ENCODE measurements around the gene PRKG1.

The PRKG1 gene

GRCh38 chr10:51679841-51680240 lies 605.6 kb downstream of the PRKG1 start:
- Histone ChIP-seq H3K4me3 (ENCODE audit: insufficient read depth, low read length, poor library complexity, severe bottlenecking) (no peak overlapping the region), H2AFZ (ENCODE audit: low read depth, low read length, severe bottlenecking) (no peak overlapping the region), H3K4me2 (ENCODE audit: low read depth, low read length, poor library complexity, severe bottlenecking) (no peak overlapping the region), H3F3A (ENCODE audit: insufficient read depth) (no peaks in the 10 kb centered on the region), H4K20me1 (ENCODE audit: low read depth, low read length) (no peaks in the 10 kb centered on the region), H3K27me3 (ENCODE audit: low read length) (no peaks in the 10 kb centered on the region), H3K36me3 (ENCODE audit: low read length) (no peaks in the 10 kb centered on the region), H3K9me2 (replicated peaks; ENCODE audit: insufficient read depth, low read length) (no peaks in the 10 kb centered on the region), H3K9ac (ENCODE audit: low read length) (no peak overlapping the region), H3K79me2 (ENCODE audit: insufficient read depth, low read length) (no peaks in the 10 kb centered on the region), H3K27ac (ENCODE audit: low read depth, low read length) (no peak overlapping the region), H3K9me3 (ENCODE audit: insufficient read depth, low read length) (no peaks in the 10 kb centered on the region)
- TF ChIP-seq CTCF (IDR thresholded peaks at IDR 0.05; ENCODE audit: insufficient read depth, low read length, poor library complexity, severe bottlenecking) (no peak), EZH2phosphoT487 (conservative IDR thresholded peaks at IDR 0.05; ENCODE audit: low read length) (no peak)

GRCh38 chr10:51683031-51683691 lies 608.9 kb downstream of the PRKG1 start:
- Histone ChIP-seq H3K79me2 (ENCODE audit: insufficient read depth, low read length) (no peaks in the 10 kb centered on the region), H3K4me3 (ENCODE audit: insufficient read depth, low read length, poor library complexity, severe bottlenecking) (no peak overlapping the region), H4K20me1 (ENCODE audit: low read depth, low read length) (no peaks in the 10 kb centered on the region), H3K27me3 (ENCODE audit: low read length) (no peaks in the 10 kb centered on the region), H3K9me3 (ENCODE audit: insufficient read depth, low read length) (no peaks in the 10 kb centered on the region), H3K27ac (ENCODE audit: low read depth, low read length) (no peak overlapping the region), H3F3A (ENCODE audit: insufficient read depth) (no peaks in the 10 kb centered on the region), H3K9ac (ENCODE audit: low read length) (no peak overlapping the region), H3K9me2 (replicated peaks; ENCODE audit: insufficient read depth, low read length) (no peaks in the 10 kb centered on the region), H3K36me3 (ENCODE audit: low read length) (no peaks in the 10 kb centered on the region), H2AFZ (ENCODE audit: low read depth, low read length, severe bottlenecking) (no peak overlapping the region), H3K4me2 (ENCODE audit: low read depth, low read length, poor library complexity, severe bottlenecking) (no peak overlapping the region)
- no peak for TF ChIP-seq CTCF (IDR thresholded peaks at IDR 0.05; ENCODE audit: insufficient read depth, low read length, poor library complexity, severe bottlenecking)
- TF ChIP-seq EZH2phosphoT487 (conservative IDR thresholded peaks at IDR 0.05; ENCODE audit: low read length) = no peak

- Histone ChIP-seq H3K9me2 (replicated peaks; ENCODE audit: insufficient read depth, low read length) (no peaks in the 10 kb centered on the region), H3F3A (ENCODE audit: insufficient read depth) (no peaks in the 10 kb centered on the region), H3K9ac (ENCODE audit: low read length) (no peak overlapping the region), H3K36me3 (ENCODE audit: low read length) (no peaks in the 10 kb centered on the region), H3K27ac (ENCODE audit: low read depth, low read length) (no peak overlapping the region), H3K4me3 (ENCODE audit: insufficient read depth, low read length, poor library complexity, severe bottlenecking) (no peak overlapping the region), H3K79me2 (ENCODE audit: insufficient read depth, low read length) (no peaks in the 10 kb centered on the region), H3K9me3 (ENCODE audit: insufficient read depth, low read length) (no peaks in the 10 kb centered on the region), H3K4me2 (ENCODE audit: low read depth, low read length, poor library complexity, severe bottlenecking) (no peak overlapping the region), H4K20me1 (ENCODE audit: low read depth, low read length) (no peaks in the 10 kb centered on the region), H2AFZ (ENCODE audit: low read depth, low read length, severe bottlenecking) (no peak overlapping the region), H3K27me3 (ENCODE audit: low read length) (no peaks in the 10 kb centered on the region)
- no peak for TF ChIP-seq CTCF (IDR thresholded peaks at IDR 0.05; ENCODE audit: insufficient read depth, low read length, poor library complexity, severe bottlenecking)
- no peak for TF ChIP-seq EZH2phosphoT487 (conservative IDR thresholded peaks at IDR 0.05; ENCODE audit: low read length)
Observed at GRCh38 chr10:51685768-51686167, 611.5 kb downstream of the PRKG1 start.
